Ovary (tissue), 9 donors: ENCODE results near the gene TMEM259. TPM values are rescaled to one million over a fixed set of nuclear protein-coding genes. Genes with fewer than 3 reads are reported as not detected.

Experiments
- DNase-seq, 5 donors: peaks; one replicate each; pipeline ENCODE4 v3.0.0-alpha.2; 2019 to 2020
- H3K27ac ChIP-seq, 2 donors: fragments of 200-600 bp; one replicate each; pipeline versions ENCODE4 v1.5.1 to v1.8.0; 2019 to 2022
- H3K27me3 ChIP-seq: fragments of 200-600 bp; one replicate; pipeline ENCODE4 v1.8.0; 2022
- H3K36me3 ChIP-seq: fragments of 200-600 bp; sonication (generic); one replicate; pipeline ENCODE4 v1.5.1; 2019
- H3K4me1 ChIP-seq: one replicate; pipeline ENCODE4 v1.8.1; 2013; ENCODE audit warnings: mild to moderate bottlenecking, moderate library complexity; ENCODE audit not compliant: insufficient read depth
- H3K4me3 ChIP-seq: fragments of 200-600 bp; sonication (generic); one replicate; pipeline ENCODE4 v1.5.1; 2017
- H3K9me3 ChIP-seq, 2 donors: fragments of 200-600 bp in 1 of 2; sonication (generic) in 1 of 2; one replicate each; pipeline versions ENCODE4 v1.5.1 to v1.8.1; 2013 to 2019; ENCODE audit warnings: mild to moderate bottlenecking in 1 of 2, moderate library complexity in 1 of 2
- EP300 ChIP-seq: sonication (generic); formaldehyde crosslinking; IDR thresholded peaks from one replicate; pipeline ENCODE4 v1.6.1; 2017; ENCODE audit warnings: antibody characterized with exemption
- POLR2A ChIP-seq: fragments of 450-650 bp; IDR thresholded peaks from one replicate; pipeline ENCODE4 v1.6.1; 2017; ENCODE audit warnings: antibody characterized with exemption, mild to moderate bottlenecking, moderate library complexity
- WGBS, 3 donors: extraction: QIAGEN DNeasy Blood & Tissue Kit in 1 of 3; methylation state at CpG; one replicate each; pipeline versions ENCODE4 v1.1.5 to v1.1.7; 2013 to 2017; 5-methylcytosine and 5-hydroxymethylcytosine counted together
- intact Hi-C, 4 donors: fragments of 100-400 bp; cut with DNase I; formaldehyde crosslinking; loops; one replicate each; pipeline versions ENCODE4 v1.11.0 to v1.15.1; 2022 to 2023
- polyA plus RNA-seq, 2 donors: library from polyadenylated mRNA; stranded (reverse); fragments of 200-250 nt in 1 of 2; fragments of 350-450 nt in 1 of 2; fragmentation: Illumina TruSeq in 1 of 2; extraction: RNeasy Lipid Tissue Mini Kit (QIAGEN cat#74804) in 1 of 2; gene quantifications; one replicate each; pipeline ENCODE4 v1.2.3, GENCODE V29; 2013 to 2014
- total RNA-seq, 7 donors: library from RNA; depleted of rRNA in 2 of 7; stranded (reverse); fragments of >200 nt in 2 of 7; fragmentation: NEBNext Ultra II Directional in 3 of 7; extraction: Animal tissue kit (Norgen Biotek cat#: 25700) in 3 of 7; gene quantifications; one replicate each; pipeline versions ENCODE4 v1.1.0 to v1.2.4, GENCODE V29; 2016 to 2023
- TF ChIP-seq, protein P1 (sequence below), 3 donors: fragments of 450-650 bp in 2 of 3; fragments of 200-600 bp in 1 of 3; IDR thresholded peaks; one replicate each; pipeline versions ENCODE4 v1.5.1 to v1.8.0; 2016 to 2022; ENCODE audit warnings: antibody characterized with exemption in 3 of 3, mild to moderate bottlenecking in 1 of 3
- donor health status: DM: no; HTN: no; CAD: no; lungs with moderate emphysema.
- donor health status: DM: no; HTN: no; CAD: no.
- donor health status: Bipolar disorder and iron deficiency.
- donor health status: DM: yes; HTN: yes; CAD: no.
- donor health status: DM: no; HTN: no; CAD: no.
- donor health status: DM: yes; HTN: yes; CAD: no.

The TMEM259 gene
- total and polyA plus RNA-seq, 9 donors = 26.0 to 196 (median 127) TPM

- no peak overlapping the region for H3K4me3 ChIP-seq
- peaks cover 4 to 6% of the 10 kb centered on the region in 2 donors for H3K9me3 ChIP-seq
- TF ChIP-seq POLR2A (no peak), EP300 (no peak)
- TF ChIP-seq, protein P1, sequence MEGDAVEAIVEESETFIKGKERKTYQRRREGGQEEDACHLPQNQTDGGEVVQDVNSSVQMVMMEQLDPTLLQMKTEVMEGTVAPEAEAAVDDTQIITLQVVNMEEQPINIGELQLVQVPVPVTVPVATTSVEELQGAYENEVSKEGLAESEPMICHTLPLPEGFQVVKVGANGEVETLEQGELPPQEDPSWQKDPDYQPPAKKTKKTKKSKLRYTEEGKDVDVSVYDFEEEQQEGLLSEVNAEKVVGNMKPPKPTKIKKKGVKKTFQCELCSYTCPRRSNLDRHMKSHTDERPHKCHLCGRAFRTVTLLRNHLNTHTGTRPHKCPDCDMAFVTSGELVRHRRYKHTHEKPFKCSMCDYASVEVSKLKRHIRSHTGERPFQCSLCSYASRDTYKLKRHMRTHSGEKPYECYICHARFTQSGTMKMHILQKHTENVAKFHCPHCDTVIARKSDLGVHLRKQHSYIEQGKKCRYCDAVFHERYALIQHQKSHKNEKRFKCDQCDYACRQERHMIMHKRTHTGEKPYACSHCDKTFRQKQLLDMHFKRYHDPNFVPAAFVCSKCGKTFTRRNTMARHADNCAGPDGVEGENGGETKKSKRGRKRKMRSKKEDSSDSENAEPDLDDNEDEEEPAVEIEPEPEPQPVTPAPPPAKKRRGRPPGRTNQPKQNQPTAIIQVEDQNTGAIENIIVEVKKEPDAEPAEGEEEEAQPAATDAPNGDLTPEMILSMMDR (IDR thresholded peaks at IDR 0.05) = no peak
- no peak for DNase-seq
- H3K4me1 ChIP-seq = no peaks in the 10 kb centered on the region
- no peak overlapping the region for H3K27ac ChIP-seq
- no peaks in the 10 kb centered on the region for H3K36me3 ChIP-seq
- 72 to 88% (median 74%) methylated on average over 17 of the region's 17 CpGs for WGBS, 3 donors
- peaks cover 10% of the 10 kb centered on the region for H3K27me3 ChIP-seq
- intact Hi-C loops = no loop called here
Observed at GRCh38 chr19:1062387-1063029, 41.6 kb upstream of the TMEM259 start.

GRCh38 chr19:1061987-1062386 lies 41.1 kb upstream of the TMEM259 start:
- Histone ChIP-seq H3K36me3 (no peaks in the 10 kb centered on the region), H3K9me3 (peaks cover 4 to 9% of the 10 kb centered on the region in 2 donors), H3K27me3 (peaks cover 5% of the 10 kb centered on the region), H3K27ac (no peak overlapping the region), H3K4me1 (no peaks in the 10 kb centered on the region), H3K4me3 (no peak overlapping the region)
- intact Hi-C loops = no loop called here
- WGBS, 3 donors = 81 to 94% (median 81%) methylated on average over 18 to 20 of the region's 20 CpGs
- TF ChIP-seq EP300 (no peak), POLR2A (no peak)
- DNase-seq = peak in 1 of 5 donors; percentile 18

- no peak for DNase-seq
- intact Hi-C loops = no loop called here
- H3K36me3 ChIP-seq = no peaks in the 10 kb centered on the region
- peaks cover 4 to 14% of the 10 kb centered on the region in 2 donors for H3K9me3 ChIP-seq
- H3K4me3 ChIP-seq = no peak overlapping the region
- no peak overlapping the region for H3K27ac ChIP-seq
- H3K4me1 ChIP-seq = no peaks in the 10 kb centered on the region
- TF ChIP-seq, protein P1 (IDR thresholded peaks at IDR 0.05) = no peak
- H3K27me3 ChIP-seq = no peaks in the 10 kb centered on the region
- WGBS, 3 donors = 64 to 78% (median 78%) methylated on average over 5 of the region's 5 CpGs
Observed at GRCh38 chr19:1060689-1061088, 39.8 kb upstream of the TMEM259 start.

DNA sequence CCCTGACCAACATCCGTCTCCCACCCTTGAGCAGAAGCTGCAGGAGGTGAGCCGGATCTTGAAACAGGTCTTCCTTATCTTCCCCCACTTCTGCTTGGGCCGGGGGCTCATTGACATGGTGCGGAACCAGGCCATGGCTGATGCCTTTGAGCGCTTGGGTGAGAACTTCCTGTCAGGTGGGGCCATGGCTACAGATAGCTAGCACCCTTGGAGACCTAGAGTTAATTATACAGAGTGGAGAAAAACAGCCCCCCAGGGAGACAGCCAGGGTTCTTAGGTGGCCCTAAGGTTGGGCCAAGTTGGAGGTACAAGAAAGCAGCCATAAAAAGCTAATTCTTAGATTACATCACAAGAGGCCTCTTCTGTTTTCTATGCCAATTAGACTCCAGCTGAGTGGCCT lies 37.2 kb upstream of the TMEM259 start:
- Histone ChIP-seq H3K4me3 (no peak overlapping the region), H3K9me3 (peaks cover 4 to 14% of the 10 kb centered on the region in 2 donors), H3K36me3 (no peaks in the 10 kb centered on the region), H3K27me3 (no peaks in the 10 kb centered on the region), H3K27ac (no peak overlapping the region), H3K4me1 (no peaks in the 10 kb centered on the region)
- no peak for DNase-seq
- intact Hi-C loops = no loop called here
- 91 to 96% (median 92%) methylated on average over 5 of the region's 5 CpGs for WGBS, 3 donors
- no peak for TF ChIP-seq EP300
- TF ChIP-seq, protein P1 (IDR thresholded peaks at IDR 0.05) = no peak
- no peak for TF ChIP-seq POLR2A

DNA sequence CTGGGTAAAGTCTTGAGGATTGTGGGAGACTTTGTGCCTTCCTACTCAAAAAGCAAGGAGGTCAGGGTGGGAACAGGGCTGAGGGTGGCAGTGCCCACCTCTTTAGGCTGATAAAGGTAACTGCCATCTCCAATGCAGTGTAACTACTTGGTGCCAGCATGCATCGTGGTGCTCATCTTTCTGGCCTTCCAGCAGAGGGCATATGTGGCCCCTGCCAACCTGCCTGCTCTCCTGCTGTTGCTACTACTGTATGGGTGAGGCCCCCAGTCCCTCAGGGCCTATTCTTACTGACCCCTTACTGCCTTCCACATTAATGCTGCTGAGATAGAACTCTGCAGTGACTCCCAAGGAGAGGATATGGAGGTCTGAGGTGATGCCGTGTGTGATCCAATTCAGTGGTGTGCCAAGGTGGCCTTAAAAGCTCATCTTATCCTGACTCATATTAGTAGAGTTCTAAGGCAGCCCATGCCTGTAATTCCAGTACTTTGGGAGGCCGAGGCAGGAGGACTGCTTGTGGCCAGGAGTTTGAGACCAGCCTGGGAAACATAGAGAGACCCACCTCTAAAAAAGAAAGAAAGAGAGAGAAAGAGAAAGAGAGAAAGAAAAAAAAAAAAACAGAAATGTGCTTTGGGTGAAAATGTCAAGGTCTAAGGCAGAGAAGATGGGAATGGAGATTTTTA lies 36.4 kb upstream of the TMEM259 start:
- no peaks in the 10 kb centered on the region for H3K4me1 ChIP-seq
- intact Hi-C loops = no loop called here

More for the DNA sequence above, 36.4 kb upstream of the TMEM259 start:
- H3K4me3 ChIP-seq = no peak overlapping the region
- no peaks in the 10 kb centered on the region for H3K36me3 ChIP-seq
- 48 to 51% (median 49%) methylated on average over 3 of the region's 3 CpGs for WGBS, 3 donors
- DNase-seq = no peak
- H3K27ac ChIP-seq = no peak overlapping the region
- peaks cover 4 to 14% of the 10 kb centered on the region in 2 donors for H3K9me3 ChIP-seq
- TF ChIP-seq, protein P1 (IDR thresholded peaks at IDR 0.05) = no peak
- no peaks in the 10 kb centered on the region for H3K27me3 ChIP-seq
